Activated CD8-positive, alpha-beta memory T cell treated with anti-CD3 and anti-CD28 coated beads for 1 hour (primary cell): ENCODE data around the gene PRPS1L1.

Experiments used
- DNase-seq, 2 donors: peaks; one replicate each; pipeline ENCODE4 v3.0.0-alpha.2; 2020; ENCODE audit warnings: low read depth in 1 of 2; ENCODE audit errors: extremely low read depth in 1 of 2

PRPS1L1 gene

GRCh38 chr7:18016547-18017444 is 10.8 kb downstream of the PRPS1L1 start:
- DNase-seq: no peak

- DNase-seq: no peak
These were observed 13.7 kb downstream of the PRPS1L1 start for GRCh38 chr7:18013936-18014335.

- DNase-seq: no peak
These were observed 23.3 kb downstream of the PRPS1L1 start for GRCh38 chr7:18004372-18004771.

GRCh38 chr7:18003286-18003994 is 24.2 kb downstream of the PRPS1L1 start:
- DNase-seq: no peak

GRCh38 chr7:17998692-17999091 is 29.0 kb downstream of the PRPS1L1 start:
- no peak for DNase-seq

- no peak for DNase-seq
These were observed 31.0 kb downstream of the PRPS1L1 start for GRCh38 chr7:17996442-17997223.

- no peak for DNase-seq
These were observed 31.6 kb downstream of the PRPS1L1 start for GRCh38 chr7:17996040-17996439.

GRCh38 chr7:17994079-17994850 is 33.4 kb downstream of the PRPS1L1 start:
- no peak for DNase-seq

- no peak for DNase-seq
These were observed 35.6 kb downstream of the PRPS1L1 start for GRCh38 chr7:17991866-17992648.

GRCh38 chr7:17990761-17991160 is 36.9 kb downstream of the PRPS1L1 start:
- DNase-seq: no peak

- no peak for DNase-seq
These were observed 38.1 kb downstream of the PRPS1L1 start for GRCh38 chr7:17989546-17989945.

GRCh38 chr7:17988858-17989257 is 38.8 kb downstream of the PRPS1L1 start:
- DNase-seq: no peak

GRCh38 chr7:17988141-17988540 is 39.5 kb downstream of the PRPS1L1 start:
- no peak for DNase-seq

GRCh38 chr7:17986851-17987250 is 40.8 kb downstream of the PRPS1L1 start:
- DNase-seq: no peak

GRCh38 chr7:17985473-17986239 is 42.0 kb downstream of the PRPS1L1 start:
- no peak for DNase-seq

GRCh38 chr7:17984288-17984687 is 43.4 kb downstream of the PRPS1L1 start:
- DNase-seq: no peak

GRCh38 chr7:17983221-17984062 is 44.2 kb downstream of the PRPS1L1 start:
- DNase-seq: no peak

GRCh38 chr7:17976952-17977351 is 50.7 kb downstream of the PRPS1L1 start:
- no peak for DNase-seq
